ENCODE results near the gene NUP160.

GRCh38 chr11:47847537-47847891 is 636 bp downstream of the NUP160 start:
- no peak for TF ChIP-seq CTCF (IDR thresholded peaks at IDR 0.05)
- TF ChIP-seq POLR2A (IDR thresholded peaks at IDR 0.05), result no peak

Data from thyroid gland (tissue), 4 donors.